Heart left ventricle (tissue), 16 donors: ENCODE data around the gene TKFC. TPM values are rescaled to one million over a fixed set of nuclear protein-coding genes. Genes with fewer than 3 reads are reported as not detected.
A peak's percentile ranks its signal among the peaks of the same experiment; 100 is the strongest.

Source experiments
- ATAC-seq, 4 donors: fragments of 200-7000 bp; cut with Tn5 transposase; one replicate each; pipeline ENCODE4 v1.9.1; 2020 to 2022; ENCODE audit warnings: moderate library complexity in 4 of 4, mild to moderate bottlenecking in 3 of 4, moderate number of reproducible peaks in 1 of 4
- DNase-seq, 5 donors: peaks; one replicate each; pipeline ENCODE4 v3.0.0-alpha.2; 2020
- H3K27ac ChIP-seq, 12 donors: fragments of 200-600 bp; sonication (generic) in 4 of 12; one replicate each; pipeline versions ENCODE4 v1.5.0 to v1.8.0; 2016 to 2022; ENCODE audit warnings: mild to moderate bottlenecking in 2 of 12
- H3K27me3 ChIP-seq, 9 donors: fragments of 200-600 bp; sonication (generic) in 2 of 9; one replicate each; pipeline versions ENCODE4 v1.5.1 to v1.8.0; 2016 to 2022; ENCODE audit warnings: mild to moderate bottlenecking in 3 of 9
- H3K36me3 ChIP-seq, 9 donors: fragments of 200-600 bp; sonication (generic) in 2 of 9; one replicate each; pipeline versions ENCODE4 v1.5.0 to v1.8.0; 2018 to 2022; ENCODE audit warnings: mild to moderate bottlenecking in 2 of 9
- H3K4me1 ChIP-seq, 12 donors: fragments of 200-600 bp; sonication (generic) in 4 of 12; one replicate each; pipeline versions ENCODE4 v1.5.0 to v1.8.0; 2016 to 2022; ENCODE audit warnings: mild to moderate bottlenecking in 3 of 12
- H3K4me3 ChIP-seq, 12 donors: fragments of 200-600 bp; sonication (generic) in 4 of 12; one replicate each; pipeline versions ENCODE4 v1.5.0 to v1.8.0; 2017 to 2022; ENCODE audit warnings: mild to moderate bottlenecking in 9 of 12, moderate library complexity in 4 of 12
- H3K9me3 ChIP-seq, 12 donors: fragments of 200-600 bp; sonication (generic) in 4 of 12; one replicate each; pipeline versions ENCODE4 v1.5.0 to v1.8.0; 2016 to 2022; ENCODE audit warnings: mild to moderate bottlenecking in 1 of 12
- POLR2A ChIP-seq, 2 donors: fragments of 450-650 bp; IDR thresholded peaks; one replicate each; pipeline ENCODE4 v1.6.1; 2017; ENCODE audit warnings: antibody characterized with exemption in 2 of 2, mild to moderate bottlenecking in 2 of 2, moderate library complexity in 2 of 2
- WGBS, 4 donors: extraction: QIAGEN DNeasy Blood & Tissue Kit in 2 of 4; methylation state at CpG; one replicate each; pipeline versions ENCODE4 v1.1.5 to v1.1.7; 2013 to 2018; 5-methylcytosine and 5-hydroxymethylcytosine counted together
- intact Hi-C, 10 donors: fragments of 100-400 bp; cut with DNase I; formaldehyde crosslinking; loops; one replicate each; pipeline versions ENCODE4 v1.11.1 to v1.14.2; 2022
- polyA plus RNA-seq, 2 donors: library from polyadenylated mRNA; stranded (reverse); fragments of 200-250 nt; gene quantifications; one replicate each; pipeline ENCODE4 v1.2.3, GENCODE V29; 2013
- total RNA-seq, 9 donors: library from RNA; depleted of rRNA in 2 of 9; stranded (reverse); fragments of >200 nt in 2 of 9; fragmentation: NEBNext Ultra II Directional in 3 of 9; extraction: Animal tissue kit (Norgen Biotek cat#: 25700) in 3 of 9; gene quantifications; one replicate each; pipeline versions ENCODE4 v1.1.0 to v1.2.4, GENCODE V29; 2016 to 2023
- TF ChIP-seq, protein P1 (sequence below), 12 donors: fragments of 200-600 bp; sonication (generic) in 4 of 12; IDR thresholded peaks; one replicate each; pipeline versions ENCODE4 v1.5.0 to v1.8.0; 2018 to 2022; ENCODE audit warnings: antibody characterized with exemption in 12 of 12, mild to moderate bottlenecking in 5 of 12
- donor health status: ischemic (EF 13 %, LVEDD 7.1; RV severe dilation, severe dysfunction).
- donor health status: healthy with polysubstance abuse.
- donor health status: DM: no; HTN: yes; CAD: no.
- donor health status: DM: no; HTN: no; CAD: no.
- donor health status: ischemic (EF 25% LVEDD 6.9; RV normal size, moderate dysfunction).
- donor health status: ischemic (EF 25% LVEDD 5.7; RV mildly dilated, moderate dysfunction).
- donor health status: healthy.
- donor health status: DM: yes; HTN: yes; CAD: no.
- donor health status: ischemic (EF 35%, LVEDD 5.7; RV mildly dilated, moderate dysfunction).
- donor health status: nonischemic (EF 11% LVEDD 7.7; RV severe dilation, severe dysfunction).
- donor health status: DM: yes; HTN: yes; CAD: no.
- donor health status: PGD.
- donor health status: ischemic (EF 29% LVEDD 5.4; RV normal size, mild dysfunction).
- donor health status: nonischemic (EF 23%, LVEDD 6.1; RV moderate dilation, normal function).

TKFC gene
- total and polyA plus RNA-seq, 11 donors: 10.0 to 31.2 (median 16.2) TPM

- DNase-seq (peak; percentile 36 to 78 (median 70)), ATAC-seq (peak; percentile 63 to 95 (median 87))
- Histone ChIP-seq H3K36me3 (peaks cover 0 to 73% (median 61%) of the 10 kb centered on the region in 9 donors), H3K27me3 (no peaks in the 10 kb centered on the region), H3K27ac (peak overlapping the region in 7 of 12 donors; percentile 7 to 60 (median 41)), H3K4me1 (peaks cover 0 to 13% (median 0%) of the 10 kb centered on the region in 12 donors), H3K9me3 (no peaks in the 10 kb centered on the region), H3K4me3 (no peak overlapping the region)
- WGBS, 4 donors: 72 to 90% (median 86%) methylated on average over 9 of the region's 9 CpGs
- intact Hi-C loops: loop anchor here in 1 of 10 donors (5.0 kb wide), 1 partner anchor 58 kb away; the partner anchor contains the start of gene CPSF7
- TF ChIP-seq POLR2A (IDR thresholded peaks at IDR 0.05): no peak
- TF ChIP-seq, protein P1, sequence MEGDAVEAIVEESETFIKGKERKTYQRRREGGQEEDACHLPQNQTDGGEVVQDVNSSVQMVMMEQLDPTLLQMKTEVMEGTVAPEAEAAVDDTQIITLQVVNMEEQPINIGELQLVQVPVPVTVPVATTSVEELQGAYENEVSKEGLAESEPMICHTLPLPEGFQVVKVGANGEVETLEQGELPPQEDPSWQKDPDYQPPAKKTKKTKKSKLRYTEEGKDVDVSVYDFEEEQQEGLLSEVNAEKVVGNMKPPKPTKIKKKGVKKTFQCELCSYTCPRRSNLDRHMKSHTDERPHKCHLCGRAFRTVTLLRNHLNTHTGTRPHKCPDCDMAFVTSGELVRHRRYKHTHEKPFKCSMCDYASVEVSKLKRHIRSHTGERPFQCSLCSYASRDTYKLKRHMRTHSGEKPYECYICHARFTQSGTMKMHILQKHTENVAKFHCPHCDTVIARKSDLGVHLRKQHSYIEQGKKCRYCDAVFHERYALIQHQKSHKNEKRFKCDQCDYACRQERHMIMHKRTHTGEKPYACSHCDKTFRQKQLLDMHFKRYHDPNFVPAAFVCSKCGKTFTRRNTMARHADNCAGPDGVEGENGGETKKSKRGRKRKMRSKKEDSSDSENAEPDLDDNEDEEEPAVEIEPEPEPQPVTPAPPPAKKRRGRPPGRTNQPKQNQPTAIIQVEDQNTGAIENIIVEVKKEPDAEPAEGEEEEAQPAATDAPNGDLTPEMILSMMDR (IDR thresholded peaks at IDR 0.05): no peak
Measured at GRCh38 chr11:61369372-61370348, 36.6 kb downstream of the TKFC start.

DNA sequence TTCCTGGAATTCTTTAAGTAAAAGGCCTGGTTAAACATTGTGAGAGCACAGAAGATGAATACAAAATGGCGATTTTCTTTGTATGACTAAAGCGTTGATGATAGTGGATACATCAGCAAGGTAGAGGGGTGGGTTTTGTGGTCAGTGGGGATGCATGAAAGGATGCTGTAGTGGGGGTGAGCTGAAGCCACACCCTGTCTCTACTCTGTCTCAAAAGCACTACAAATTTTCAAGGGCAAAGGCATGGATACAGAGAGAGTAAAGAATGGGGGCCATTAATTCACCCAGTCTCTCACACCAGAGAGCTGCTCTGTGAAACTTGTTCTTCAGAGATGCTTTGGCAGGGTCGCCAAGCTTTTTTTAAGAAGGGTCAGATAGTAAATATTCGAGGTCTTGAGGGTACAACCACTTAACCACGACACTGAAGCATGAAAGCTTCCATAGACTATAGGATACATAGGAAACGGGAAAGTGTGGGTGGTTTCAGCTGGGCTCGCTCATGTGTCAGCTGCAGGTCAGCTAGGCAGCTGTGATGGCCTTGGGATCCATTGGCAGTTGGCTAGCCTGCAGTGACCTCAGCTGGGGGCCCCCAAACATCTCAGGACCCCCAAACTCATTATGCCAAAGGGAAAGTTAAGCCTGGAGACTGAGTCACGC is 37.4 kb downstream of the TKFC start:
- 89 to 95% (median 92%) methylated on average over 8 of the region's 8 CpGs for WGBS, 4 donors
- no peak for TF ChIP-seq POLR2A (IDR thresholded peaks at IDR 0.05)
- TF ChIP-seq, protein P1 (IDR thresholded peaks at IDR 0.05): no peak
- peaks cover 0 to 66% (median 60%) of the 10 kb centered on the region in 9 donors for H3K36me3 ChIP-seq

DNA sequence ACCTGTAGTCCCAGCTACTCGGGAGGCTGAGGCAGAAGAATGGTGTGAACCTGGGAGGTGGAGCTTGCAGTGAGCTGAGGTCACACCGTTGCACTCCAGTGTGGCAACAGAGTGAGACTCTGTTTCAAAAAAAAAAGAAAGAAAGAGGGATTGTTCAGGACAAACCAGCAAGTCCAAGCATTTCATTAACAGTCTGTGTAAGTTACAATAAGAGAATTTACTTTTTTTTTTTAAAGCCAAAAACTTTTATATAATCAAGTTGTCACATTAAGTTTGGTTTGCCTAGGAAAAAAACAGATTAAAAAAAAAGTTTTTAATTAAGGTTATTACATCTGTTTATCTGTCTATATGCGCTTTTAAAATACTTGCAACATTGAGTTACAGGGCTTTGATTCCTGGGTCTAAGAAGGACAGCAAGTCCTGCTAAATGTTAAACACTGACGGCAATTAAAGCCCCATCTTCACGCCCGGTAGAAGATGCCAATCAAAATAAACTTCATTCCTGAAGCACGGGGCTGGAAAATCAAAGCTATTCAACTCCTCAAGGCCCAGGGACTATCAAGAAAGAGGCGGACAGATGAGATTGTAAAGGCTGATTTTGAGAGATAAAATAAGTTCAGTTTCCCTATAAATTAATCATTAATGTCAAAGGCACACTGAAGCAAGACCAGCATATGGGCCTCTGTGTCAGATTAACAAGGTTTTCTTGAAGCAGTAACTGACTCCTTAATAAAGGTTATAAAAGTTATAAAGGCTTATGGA is 39.8 kb downstream of the TKFC start:
- no peak for DNase-seq
- intact Hi-C loops: no loop called here
- H3K27ac ChIP-seq: no peak overlapping the region
- no peak overlapping the region for H3K4me3 ChIP-seq
- WGBS, 4 donors: 82 to 94% (median 92%) methylated on average over 8 of the region's 8 CpGs
- TF ChIP-seq, protein P1 (IDR thresholded peaks at IDR 0.05): no peak
- peaks cover 0 to 54% (median 47%) of the 10 kb centered on the region in 9 donors for H3K36me3 ChIP-seq
- no peak for ATAC-seq
- H3K9me3 ChIP-seq: no peaks in the 10 kb centered on the region
- peaks cover 0 to 13% (median 0%) of the 10 kb centered on the region in 12 donors for H3K4me1 ChIP-seq
- H3K27me3 ChIP-seq: no peaks in the 10 kb centered on the region

More for the DNA sequence above, 37.4 kb downstream of the TKFC start:
- no peak for DNase-seq
- Histone ChIP-seq H3K4me3 (no peak overlapping the region), H3K9me3 (no peaks in the 10 kb centered on the region), H3K27ac (peak overlapping the region in 3 of 12 donors; percentile 1 to 49 (median 7)), H3K27me3 (no peaks in the 10 kb centered on the region), H3K4me1 (peaks cover 0 to 13% (median 0%) of the 10 kb centered on the region in 12 donors)
- intact Hi-C loops: no loop called here
- ATAC-seq: no peak
